Renal pelvis (tissue), 12 donors: ENCODE results near the gene GALNT14. TPM values are rescaled to one million over a fixed set of nuclear protein-coding genes. Genes with fewer than 3 reads are reported as not detected.
"Not testable (repeated sequence)": the region's sequence is repeated elsewhere in the genome, so short reads cannot be mapped to it uniquely, and the experiment has no call there.

ENCODE experiments used
- DNase-seq: peaks from one replicate; pipeline ENCODE4 v3.0.0-alpha.2; 2013
- long read RNA-seq, 16 experiments: transcript quantifications; one replicate each; lab custom pipeline, GENCODE V29; 2026
- polyA plus RNA-seq, 3 donors: library from polyadenylated mRNA; unstranded; fragments of 120-200 nt; gene quantifications; one replicate each; pipeline ENCODE4 v1.2.1, GENCODE V29; 2013; ENCODE audit not compliant: insufficient read length in 3 of 3

The GALNT14 gene
- 10 to 100 TPM; 35.5 to 58.6 (median 41.7) TPM for polyA plus RNA-seq
- long read RNA-seq, donor 1, transcript GALNT14-202 (15 exons, 2,733 nt), result major isoform, 6 of 6 reads
- long read RNA-seq, donor 1, partial matches to known transcripts, result 0 of 6 reads
- long read RNA-seq, donor 1, other reads (novel, unspliced or antisense), result 0 of 6 reads
- long read RNA-seq, donor 2, transcript GALNT14-202 (15 exons, 2,733 nt), result major isoform, 6 of 6 reads
- long read RNA-seq, donor 2, partial matches to known transcripts, result 0 of 6 reads
- long read RNA-seq, donor 2, other reads (novel, unspliced or antisense), result 0 of 6 reads
- long read RNA-seq, donor 3, transcript GALNT14-202 (15 exons, 2,733 nt), result major isoform, 5 of 5 reads
- long read RNA-seq, donor 3, partial matches to known transcripts, result 0 of 5 reads
- long read RNA-seq, donor 3, other reads (novel, unspliced or antisense), result 0 of 5 reads
- long read RNA-seq, donor 4, transcript GALNT14-202 (15 exons, 2,733 nt), result major isoform, 5 of 5 reads
- long read RNA-seq, donor 4, partial matches to known transcripts, result 0 of 5 reads
- long read RNA-seq, donor 4, other reads (novel, unspliced or antisense), result 0 of 5 reads
- long read RNA-seq, donor 5, partial matches to known transcripts, result 0 of 2 reads
- long read RNA-seq, donor 5, other reads (novel, unspliced or antisense), result 0 of 2 reads
- long read RNA-seq, donor 6, transcript GALNT14-202 (15 exons, 2,733 nt), result major isoform, 9 of 9 reads
- long read RNA-seq, donor 6, partial matches to known transcripts, result 0 of 9 reads
- long read RNA-seq, donor 6, other reads (novel, unspliced or antisense), result 0 of 9 reads
- long read RNA-seq, donor 7, transcript GALNT14-202 (15 exons, 2,733 nt), result major isoform, 9 of 17 reads
- long read RNA-seq, donor 7, partial matches to known transcripts, result 8 of 17 reads
- long read RNA-seq, donor 7, other reads (novel, unspliced or antisense), result 0 of 17 reads
- long read RNA-seq, donor 8, partial matches to known transcripts, result 0 of 1 reads
- long read RNA-seq, donor 8, other reads (novel, unspliced or antisense), result 0 of 1 reads
- long read RNA-seq, donor 9, transcript GALNT14-202 (15 exons, 2,733 nt), result major isoform, 9 of 9 reads
- long read RNA-seq, donor 9, partial matches to known transcripts, result 0 of 9 reads
- long read RNA-seq, donor 9, other reads (novel, unspliced or antisense), result 0 of 9 reads
- long read RNA-seq, donor 10, partial matches to known transcripts, result 0 of 1 reads
- long read RNA-seq, donor 10, other reads (novel, unspliced or antisense), result 0 of 1 reads
- long read RNA-seq, donor 11, result 0 reads
- long read RNA-seq, donor 12, transcript GALNT14-202 (15 exons, 2,733 nt), result major isoform, 9 of 9 reads
- long read RNA-seq, donor 12, partial matches to known transcripts, result 0 of 9 reads
- long read RNA-seq, donor 12, other reads (novel, unspliced or antisense), result 0 of 9 reads
- long read RNA-seq, donor 13, partial matches to known transcripts, result 0 of 2 reads
- long read RNA-seq, donor 13, other reads (novel, unspliced or antisense), result 0 of 2 reads
- long read RNA-seq, donor 14, result 0 reads
- long read RNA-seq, donor 15, transcript GALNT14-202 (15 exons, 2,733 nt), result major isoform, 5 of 5 reads
- long read RNA-seq, donor 15, partial matches to known transcripts, result 0 of 5 reads
- long read RNA-seq, donor 15, other reads (novel, unspliced or antisense), result 0 of 5 reads
- long read RNA-seq, donor 16, transcript GALNT14-202 (15 exons, 2,733 nt), result major isoform, 8 of 8 reads
- long read RNA-seq, donor 16, partial matches to known transcripts, result 0 of 8 reads
- long read RNA-seq, donor 16, other reads (novel, unspliced or antisense), result 0 of 8 reads

GRCh38 chr2:31138037-31138962 is at the start of gene GALNT14:
TSS of gene GALNT14 (minus strand) at chr2:31138440. CDS start at chr2:31138086, 354 bp downstream.
- peak; percentile 57 for DNase-seq

- DNase-seq, result no peak
Observed at GRCh38 chr2:31187166-31187565, 48.9 kb upstream of the GALNT14 start.

GRCh38 chr2:31183973-31184372 is 45.7 kb upstream of the GALNT14 start:
- not testable (repeated sequence) for DNase-seq

GRCh38 chr2:31176742-31177141 is 38.5 kb upstream of the GALNT14 start:
- no peak for DNase-seq

- DNase-seq, result no peak
Observed at GRCh38 chr2:31171142-31171541, 32.9 kb upstream of the GALNT14 start.

GRCh38 chr2:31170071-31170698 is 31.9 kb upstream of the GALNT14 start:
- DNase-seq, result peak; percentile 43

- no peak for DNase-seq
Observed at GRCh38 chr2:31168291-31168690, 30.1 kb upstream of the GALNT14 start.

GRCh38 chr2:31166925-31167324 is 28.7 kb upstream of the GALNT14 start:
- DNase-seq, result no peak

GRCh38 chr2:31163011-31163539 is 24.8 kb upstream of the GALNT14 start:
- DNase-seq, result no peak

- no peak for DNase-seq
Observed at GRCh38 chr2:31161637-31162036, 23.4 kb upstream of the GALNT14 start.

- no peak for DNase-seq
Observed at GRCh38 chr2:31151501-31151900, 13.3 kb upstream of the GALNT14 start.

- no peak for DNase-seq
Observed at GRCh38 chr2:31150120-31150670, 12.0 kb upstream of the GALNT14 start.

GRCh38 chr2:31148514-31148913 is 10.3 kb upstream of the GALNT14 start:
- no peak for DNase-seq

GRCh38 chr2:31147645-31148044 is 9.4 kb upstream of the GALNT14 start:
- no peak for DNase-seq

- DNase-seq, result no peak
Observed at GRCh38 chr2:31142110-31142509, 3.9 kb upstream of the GALNT14 start.

- DNase-seq, result no peak
Observed at GRCh38 chr2:31141443-31142085, 3.3 kb upstream of the GALNT14 start.

- DNase-seq, result no peak
Observed at GRCh38 chr2:31140151-31140550, 1.9 kb upstream of the GALNT14 start.

- DNase-seq, result no peak
Observed at GRCh38 chr2:31139671-31140070, 1.4 kb upstream of the GALNT14 start.
